ENCODE data around the gene USP2.

USP2 gene

DNA sequence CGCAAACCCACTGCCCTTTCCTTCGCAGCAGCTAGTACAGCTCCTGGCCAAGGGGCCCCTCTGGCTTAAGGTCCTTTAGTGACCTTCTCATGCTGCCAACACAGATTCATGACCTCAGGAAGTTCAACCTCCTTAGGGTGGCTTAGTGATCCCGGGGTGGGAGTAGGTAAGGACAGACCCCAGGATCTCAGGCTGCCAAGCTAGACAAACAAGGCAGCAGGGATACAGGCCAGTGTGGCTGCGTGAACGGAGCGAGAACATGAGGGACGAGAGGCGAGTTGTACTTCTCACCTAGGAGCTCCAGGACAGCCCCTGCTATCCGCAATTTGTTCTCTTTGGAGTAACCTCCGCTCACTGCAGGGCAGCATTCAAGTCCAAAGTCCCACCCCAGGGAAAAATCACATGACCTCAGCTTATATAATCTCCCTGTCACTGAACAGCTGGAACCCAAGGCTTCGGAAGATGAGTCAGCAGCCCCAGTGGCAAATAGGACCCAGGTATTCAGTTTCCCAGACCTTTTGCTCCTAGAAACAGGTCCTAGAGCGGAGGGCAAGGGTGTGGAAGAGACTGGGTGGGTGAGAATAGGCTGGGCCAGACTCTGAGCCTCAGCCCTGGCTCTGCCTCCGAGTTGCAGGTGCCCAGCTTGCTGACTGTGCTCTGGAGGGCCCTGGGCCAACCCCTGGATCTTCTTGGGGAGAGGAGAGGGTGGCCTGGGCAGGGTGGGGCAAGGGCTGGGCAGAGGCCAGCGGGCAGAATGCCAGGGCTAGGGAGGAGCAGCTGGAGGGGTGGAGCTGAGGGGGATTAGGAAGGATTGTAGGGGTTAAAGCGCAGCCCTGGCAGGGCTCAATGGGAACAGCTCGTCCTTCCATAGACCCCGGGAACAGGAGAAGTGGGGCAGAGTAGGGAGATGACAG, 13.1 kb downstream of the USP2 start:
- peaks cover 2% of the 10 kb centered on the region for H3K4me1 Mint-ChIP-seq (ENCODE audit: low read depth)
- H3K27me3 Mint-ChIP-seq (ENCODE audit: low read depth): peaks cover 25% of the 10 kb centered on the region

DNA sequence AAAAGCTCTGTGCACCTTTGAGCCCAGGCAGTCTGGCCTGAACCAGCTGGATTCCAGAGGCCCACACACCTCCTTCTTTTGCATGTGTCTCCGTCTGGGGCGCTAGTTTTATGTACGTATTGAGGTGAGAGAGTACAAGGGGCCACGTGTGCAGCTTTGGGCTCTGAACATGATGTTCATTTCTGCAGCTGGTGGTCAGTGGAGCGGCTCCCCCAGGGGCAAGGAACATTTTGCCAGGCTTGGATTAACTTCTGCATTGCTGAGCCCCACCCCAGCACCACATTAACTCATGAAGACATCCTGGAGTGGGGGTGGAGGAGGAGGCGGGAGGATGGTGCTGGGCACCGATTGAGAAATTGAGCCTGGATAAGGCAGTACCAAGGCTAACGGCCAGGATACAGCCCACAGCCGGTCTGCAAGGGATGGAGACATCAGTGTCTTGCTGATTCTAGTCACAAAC, 13.8 kb downstream of the USP2 start:
- no peak for DNase-seq (ENCODE audit: low spot score)
- H3K27me3 Mint-ChIP-seq (ENCODE audit: low read depth): peaks cover 28% of the 10 kb centered on the region

More for the DNA sequence above, 13.1 kb downstream of the USP2 start:
- no peak for DNase-seq (ENCODE audit: low spot score)
- Mint-ChIP-seq H3K36me3 (ENCODE audit: low read depth) (no peaks in the 10 kb centered on the region), H3K9me3 (no peaks in the 10 kb centered on the region), H3K4me3 (no peak overlapping the region), H3K27ac (no peak overlapping the region)

GRCh38 chr11:119366690-119367620, 14.5 kb downstream of the USP2 start:
- Mint-ChIP-seq H3K36me3 (ENCODE audit: low read depth) (no peaks in the 10 kb centered on the region), H3K4me3 (no peak overlapping the region), H3K9me3 (no peaks in the 10 kb centered on the region), H3K27ac (no peak overlapping the region), H3K27me3 (ENCODE audit: low read depth) (peaks cover 35% of the 10 kb centered on the region), H3K4me1 (ENCODE audit: low read depth) (peaks cover 5% of the 10 kb centered on the region)
- DNase-seq (ENCODE audit: low spot score): no peak

More for the DNA sequence above, 13.8 kb downstream of the USP2 start:
- H3K4me3 Mint-ChIP-seq: no peak overlapping the region
- H3K36me3 Mint-ChIP-seq (ENCODE audit: low read depth): no peaks in the 10 kb centered on the region
- no peaks in the 10 kb centered on the region for H3K9me3 Mint-ChIP-seq
- peaks cover 5% of the 10 kb centered on the region for H3K4me1 Mint-ChIP-seq (ENCODE audit: low read depth)
- H3K27ac Mint-ChIP-seq: no peak overlapping the region

DNA sequence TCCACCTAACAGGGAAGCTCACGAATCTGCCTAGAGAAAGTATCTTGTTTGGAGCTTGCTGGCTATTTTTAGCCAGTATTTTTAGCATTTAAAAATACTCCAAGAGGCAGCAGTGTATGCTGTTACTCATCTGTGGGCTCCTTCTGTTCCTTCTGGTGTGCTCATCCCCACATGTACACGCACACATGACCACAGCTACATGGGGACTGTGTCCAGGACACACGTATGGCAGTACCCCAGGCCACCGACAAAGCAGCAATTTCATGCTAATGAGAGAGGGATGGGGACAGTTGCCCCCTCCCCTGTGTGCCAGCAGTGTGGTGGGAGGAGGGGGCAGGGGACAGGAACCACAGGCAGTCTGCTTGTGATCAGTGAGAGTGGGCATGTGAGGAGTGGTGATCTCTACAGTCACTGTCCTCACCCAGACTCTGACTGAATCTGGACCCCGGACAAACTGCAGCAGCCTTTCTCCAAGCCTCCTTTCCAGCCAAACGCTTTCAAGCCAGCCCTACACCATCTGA, 16.4 kb downstream of the USP2 start:
- Mint-ChIP-seq H3K36me3 (ENCODE audit: low read depth) (no peaks in the 10 kb centered on the region), H3K9me3 (no peaks in the 10 kb centered on the region), H3K27ac (no peak overlapping the region), H3K27me3 (ENCODE audit: low read depth) (peaks cover 35% of the 10 kb centered on the region), H3K4me1 (ENCODE audit: low read depth) (peaks cover 5% of the 10 kb centered on the region), H3K4me3 (peak overlapping the region; percentile 87)
- no peak for DNase-seq (ENCODE audit: low spot score)

- Mint-ChIP-seq H3K4me1 (ENCODE audit: low read depth) (peaks cover 10% of the 10 kb centered on the region), H3K36me3 (ENCODE audit: low read depth) (no peaks in the 10 kb centered on the region), H3K9me3 (no peaks in the 10 kb centered on the region), H3K4me3 (peak overlapping the region; percentile 87), H3K27me3 (ENCODE audit: low read depth) (peaks cover 35% of the 10 kb centered on the region), H3K27ac (no peak overlapping the region)
- peak; percentile 60 for DNase-seq (ENCODE audit: low spot score)
These were observed 17.5 kb downstream of the USP2 start for GRCh38 chr11:119363851-119364590.

- Mint-ChIP-seq H3K27ac (no peak overlapping the region), H3K36me3 (ENCODE audit: low read depth) (no peaks in the 10 kb centered on the region), H3K4me1 (ENCODE audit: low read depth) (peaks cover 10% of the 10 kb centered on the region), H3K4me3 (peak overlapping the region; percentile 36), H3K27me3 (ENCODE audit: low read depth) (peaks cover 35% of the 10 kb centered on the region), H3K9me3 (no peaks in the 10 kb centered on the region)
- no peak for DNase-seq (ENCODE audit: low spot score)
These were observed 18.2 kb downstream of the USP2 start for GRCh38 chr11:119363081-119363850.

GRCh38 chr11:119362741-119363080, 18.8 kb downstream of the USP2 start:
- Mint-ChIP-seq H3K27ac (no peak overlapping the region), H3K27me3 (ENCODE audit: low read depth) (peaks cover 35% of the 10 kb centered on the region), H3K9me3 (no peaks in the 10 kb centered on the region), H3K4me3 (no peak overlapping the region), H3K4me1 (ENCODE audit: low read depth) (peaks cover 10% of the 10 kb centered on the region), H3K36me3 (ENCODE audit: low read depth) (no peaks in the 10 kb centered on the region)
- DNase-seq (ENCODE audit: low spot score): no peak

- Mint-ChIP-seq H3K27me3 (ENCODE audit: low read depth) (peaks cover 33% of the 10 kb centered on the region), H3K36me3 (ENCODE audit: low read depth) (no peaks in the 10 kb centered on the region), H3K27ac (no peak overlapping the region), H3K9me3 (no peaks in the 10 kb centered on the region), H3K4me3 (no peak overlapping the region), H3K4me1 (ENCODE audit: low read depth) (peaks cover 10% of the 10 kb centered on the region)
- no peak for DNase-seq (ENCODE audit: low spot score)
These were observed 19.4 kb downstream of the USP2 start for GRCh38 chr11:119361941-119362725.

DNA sequence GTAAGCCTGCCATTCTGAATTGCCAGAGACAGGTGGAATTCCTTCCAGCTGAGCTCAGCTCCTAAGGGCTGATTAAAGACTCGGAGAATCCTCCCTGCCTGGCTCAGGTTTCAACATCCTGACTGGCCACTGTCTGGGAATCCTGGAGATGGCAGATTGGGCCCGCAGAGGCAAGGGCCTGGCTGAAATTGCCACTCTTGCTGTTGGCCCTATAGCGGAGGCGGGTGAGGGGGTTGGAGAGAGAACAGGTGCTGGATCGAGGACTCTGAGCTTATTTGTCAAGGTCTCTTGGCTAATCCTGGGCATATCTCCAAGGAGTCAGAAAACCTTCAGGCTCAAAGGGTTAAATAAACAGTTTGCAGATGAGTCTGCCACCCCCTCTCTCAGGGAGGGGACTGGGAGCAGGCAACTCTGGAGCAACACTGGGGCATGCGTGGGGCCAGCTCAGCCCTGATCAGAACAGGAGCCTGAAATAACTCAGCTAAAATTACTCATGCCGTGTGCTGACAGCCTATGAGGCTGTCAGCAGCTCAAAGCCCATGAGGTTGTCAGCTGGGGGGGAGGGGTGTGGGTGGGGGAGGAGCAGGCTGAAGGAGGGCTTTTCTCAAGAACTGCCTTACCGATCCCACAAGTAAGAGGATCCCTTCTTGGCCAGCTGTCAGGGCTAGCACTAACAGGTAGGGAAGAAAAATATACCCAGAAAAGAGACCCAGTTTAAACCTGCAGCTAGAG, 20.3 kb downstream of the USP2 start:
- DNase-seq (ENCODE audit: low spot score): peak; percentile 63
- Mint-ChIP-seq H3K27me3 (ENCODE audit: low read depth) (peaks cover 26% of the 10 kb centered on the region), H3K9me3 (no peaks in the 10 kb centered on the region), H3K4me3 (no peak overlapping the region), H3K27ac (no peak overlapping the region), H3K4me1 (ENCODE audit: low read depth) (peaks cover 13% of the 10 kb centered on the region), H3K36me3 (ENCODE audit: low read depth) (no peaks in the 10 kb centered on the region)

DNA sequence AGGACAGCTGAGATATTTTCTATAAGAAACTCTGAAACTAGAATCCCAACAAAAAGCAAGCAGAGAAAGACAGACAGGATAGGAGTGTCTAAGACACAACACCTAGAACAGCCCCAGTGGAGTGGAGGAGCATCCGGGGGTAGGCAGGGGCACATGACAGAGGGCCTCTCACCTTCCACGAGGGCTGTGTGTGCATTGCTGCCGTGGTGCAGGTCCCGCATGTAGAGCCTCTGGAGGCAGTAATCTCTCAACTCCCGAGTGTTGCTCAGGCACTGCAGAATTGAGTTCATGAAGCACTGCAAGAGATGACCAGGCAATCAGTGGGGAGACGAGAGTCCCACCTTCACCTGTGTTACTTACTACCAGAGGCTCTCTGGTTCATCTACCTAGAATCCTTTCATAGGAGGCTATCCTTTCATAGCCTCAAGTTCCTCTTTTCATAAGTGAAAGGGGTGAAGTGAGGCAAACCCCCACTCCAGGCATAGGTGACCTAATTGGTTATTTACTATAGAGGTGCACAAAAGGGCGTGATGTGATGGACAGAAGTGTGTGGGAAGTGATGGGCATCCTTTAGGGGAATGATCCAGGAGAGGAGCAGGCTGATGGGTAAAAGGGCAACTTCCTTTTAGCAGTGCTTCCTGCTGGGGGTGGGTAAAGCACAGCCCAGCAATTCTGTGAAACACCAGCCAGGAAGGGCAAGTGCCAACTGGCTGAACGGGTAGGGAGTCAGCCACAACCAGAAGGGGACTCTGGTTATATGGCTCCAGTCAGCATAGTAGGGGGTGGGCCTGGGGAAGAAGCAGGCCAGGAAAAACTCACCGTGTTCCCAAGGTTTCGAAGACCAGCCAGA, 21.9 kb downstream of the USP2 start:
- Mint-ChIP-seq H3K4me3 (no peak overlapping the region), H3K4me1 (ENCODE audit: low read depth) (peaks cover 13% of the 10 kb centered on the region), H3K36me3 (ENCODE audit: low read depth) (no peaks in the 10 kb centered on the region), H3K9me3 (no peaks in the 10 kb centered on the region), H3K27ac (no peak overlapping the region), H3K27me3 (ENCODE audit: low read depth) (peaks cover 19% of the 10 kb centered on the region)
- no peak for DNase-seq (ENCODE audit: low spot score)

GRCh38 chr11:119357074-119357473, 24.4 kb downstream of the USP2 start:
- Mint-ChIP-seq H3K27me3 (ENCODE audit: low read depth) (peaks cover 13% of the 10 kb centered on the region), H3K4me1 (ENCODE audit: low read depth) (peaks cover 9% of the 10 kb centered on the region), H3K27ac (no peak overlapping the region), H3K4me3 (peak overlapping the region; percentile 69), H3K9me3 (no peaks in the 10 kb centered on the region), H3K36me3 (ENCODE audit: low read depth) (no peaks in the 10 kb centered on the region)
- no peak for DNase-seq (ENCODE audit: low spot score)

All from T-helper 2 cell treated with Interferon-gamma antibody and Interleukin-4, amounts not matched to agents 5 μg/mL and 100 μg/mL, for 36 hours (primary cell).